Erythroblast (primary cell): ENCODE results near the gene ZNRF3.
"Not testable (repeated sequence)": the region's sequence is repeated elsewhere in the genome, so short reads cannot be mapped to it uniquely, and the experiment has no call there.

ENCODE experiments used
- DNase-seq, 2 experiments: peaks; one replicate each; lab custom pipeline; 2025; lab: John Stamatoyannopoulos, UW
- GATA1 ChIP-seq: IDR thresholded peaks from 2 replicates; pipeline ENCODE4 v1.6.1; 2011; ENCODE audit warnings: low read depth, mild to moderate bottlenecking, control low read depth, low read length, moderate library complexity
- POLR2A ChIP-seq: IDR thresholded peaks from 2 replicates; pipeline ENCODE4 v1.6.1; 2011; ENCODE audit warnings: mild to moderate bottlenecking, low read length

ZNRF3 gene

GRCh38 chr22:29080106-29080975 lies 197.0 kb downstream of the ZNRF3 start:
- TF ChIP-seq GATA1 (no peak), POLR2A (no peak)
- DNase-seq, result no peak

- no peak for DNase-seq
- TF ChIP-seq POLR2A (no peak), GATA1 (no peak)
Observed at GRCh38 chr22:29081517-29082236, 198.3 kb downstream of the ZNRF3 start.

GRCh38 chr22:29082826-29083545 lies 199.6 kb downstream of the ZNRF3 start:
- TF ChIP-seq GATA1, result no peak
- no peak for TF ChIP-seq POLR2A
- no peak for DNase-seq

- not testable (repeated sequence) for DNase-seq
Observed at GRCh38 chr22:29083576-29083932, 200.2 kb downstream of the ZNRF3 start.

GRCh38 chr22:29083933-29084591 lies 200.7 kb downstream of the ZNRF3 start:
- TF ChIP-seq GATA1 (no peak), POLR2A (no peak)
- DNase-seq, result no peak

GRCh38 chr22:29087012-29087411 lies 203.6 kb downstream of the ZNRF3 start:
- TF ChIP-seq POLR2A (no peak), GATA1 (no peak)
- DNase-seq, result no peak

GRCh38 chr22:29088809-29089208 lies 205.4 kb downstream of the ZNRF3 start:
- DNase-seq, result peak; percentile 49 to 53
- no peak for TF ChIP-seq POLR2A
- TF ChIP-seq GATA1, result no peak

GRCh38 chr22:29089507-29089906 lies 206.1 kb downstream of the ZNRF3 start:
- DNase-seq, result peak; percentile 45 to 80
- TF ChIP-seq GATA1 (no peak), POLR2A (no peak)

GRCh38 chr22:29090039-29090438 lies 206.7 kb downstream of the ZNRF3 start:
- no peak for TF ChIP-seq POLR2A
- no peak for TF ChIP-seq GATA1
- DNase-seq, result no peak

- no peak for TF ChIP-seq GATA1
- no peak for TF ChIP-seq POLR2A
- peak in 1 of 2 experiments; percentile 14 for DNase-seq
Observed at GRCh38 chr22:29092243-29092642, 208.9 kb downstream of the ZNRF3 start.

- TF ChIP-seq POLR2A (no peak), GATA1 (no peak)
- DNase-seq, result no peak
Observed at GRCh38 chr22:29093030-29093429, 209.7 kb downstream of the ZNRF3 start.

- no peak for DNase-seq
- TF ChIP-seq POLR2A (no peak), GATA1 (no peak)
Observed at GRCh38 chr22:29093501-29094300, 210.3 kb downstream of the ZNRF3 start.

GRCh38 chr22:29095459-29095858 lies 212.1 kb downstream of the ZNRF3 start:
- no peak for DNase-seq
- TF ChIP-seq GATA1 (no peak), POLR2A (no peak)
